SK-N-MC (cell line): ENCODE results near the gene MOV10.

ENCODE experiments used
- EZH2 ChIP-seq: fragments of 200-600 bp; sonication (generic); IDR thresholded peaks from one replicate; pipeline ENCODE4 v1.6.1; 2017; ENCODE audit warnings: antibody characterized with exemption
- FOXP2 ChIP-seq: optimal IDR thresholded peaks from 2 replicates; pipeline ENCODE3; 2011; ENCODE audit warnings: mild to moderate bottlenecking, moderate library complexity; ENCODE audit not compliant: insufficient read depth; ENCODE audit errors: extremely low read length, control extremely low read depth
- POLR2AphosphoS5 ChIP-seq: IDR thresholded peaks from 2 replicates; pipeline ENCODE4 v1.6.1; 2012; ENCODE audit warnings: mild to moderate bottlenecking, low read depth, low read length, borderline replicate concordance

DNA sequence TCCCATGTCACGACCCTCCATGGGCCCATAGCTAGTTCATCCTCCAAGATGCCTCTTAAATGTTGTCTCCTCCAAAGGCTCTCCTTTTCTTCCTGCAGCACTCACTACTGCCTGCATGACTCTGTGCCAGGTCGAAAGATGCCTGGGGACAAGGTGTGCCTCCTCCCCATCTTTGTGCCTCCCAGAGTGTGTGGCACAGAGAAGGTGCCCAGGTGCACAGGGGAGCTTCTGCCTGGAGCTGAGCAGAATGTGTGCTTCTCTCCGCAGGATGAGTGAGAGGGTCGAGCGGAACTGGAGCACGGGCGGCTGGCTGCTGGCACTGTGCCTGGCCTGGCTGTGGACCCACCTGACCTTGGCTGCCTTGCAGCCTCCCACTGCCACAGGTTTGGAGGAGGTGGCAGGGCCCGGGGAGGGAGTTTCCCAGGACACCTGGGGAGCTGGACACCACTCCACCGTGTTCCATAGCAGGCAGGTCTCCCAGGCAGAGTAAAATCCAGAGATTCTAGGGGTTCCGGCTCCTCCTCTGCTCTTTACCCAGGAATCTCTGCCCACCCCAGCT is 47.6 kb downstream of the MOV10 start:
- TF ChIP-seq POLR2AphosphoS5 (no peak), EZH2 (no peak), FOXP2 (no peak)
